Panc1 (cell line): ENCODE results near the gene DTX3. TPM values are rescaled to one million over a fixed set of nuclear protein-coding genes. Genes with fewer than 3 reads are reported as not detected.

ENCODE experiments used
- ATAC-seq: fragments of 200-7000 bp; cut with Tn5 transposase; 2 replicates; pipeline ENCODE4 v1.9.1; 2020; ENCODE audit warnings: mild to moderate bottlenecking, moderate library complexity
- BruUV-seq: library from RNA; stranded (reverse); fragments of 400-500 nt; replicated peaks from 2 replicates; lab custom pipeline; 2021; lab: Mats Ljungman, UMichigan
- CTCF ChIA-PET: fragments of 300-600 bp; sonication (Branson Sonifier 250); formaldehyde crosslinking; loops from one replicate; lab custom pipeline; 2022; ENCODE audit warnings: antibody characterized with exemption; lab: Charles Lee
- POLR2A ChIA-PET: fragments of 300-600 bp; sonication (Branson Sonifier 250); formaldehyde crosslinking; loops from one replicate; lab custom pipeline; 2022; ENCODE audit warnings: antibody characterized with exemption; lab: Charles Lee
- DNase-seq: peaks from one replicate; pipeline ENCODE4 v3.0.0-alpha.2; 2010; ENCODE audit warnings: low read depth, low spot score
- H3K27ac ChIP-seq: 2 replicates; pipeline ENCODE4 v1.5.1; 2011; ENCODE audit warnings: mild to moderate bottlenecking, low read length, inconsistent platforms
- H3K27me3 ChIP-seq: fragments of 200-500 bp; sonication (Bioruptor generic); 2 replicates; pipeline ENCODE4 v1.6.0; 2014; ENCODE audit warnings: low read length, inconsistent platforms; ENCODE audit not compliant: control insufficient read depth, insufficient read depth
- H3K36me3 ChIP-seq: fragments of 200-500 bp; sonication (Bioruptor generic); 2 replicates; pipeline ENCODE4 v1.5.1; 2014; ENCODE audit warnings: inconsistent platforms, mild to moderate bottlenecking, low read length, moderate library complexity; ENCODE audit not compliant: control insufficient read depth, insufficient read depth
- H3K4me1 ChIP-seq: 2 replicates; pipeline ENCODE4 v1.5.1; 2011; ENCODE audit warnings: inconsistent platforms, mild to moderate bottlenecking, low read length, moderate library complexity; ENCODE audit not compliant: control insufficient read depth, insufficient read depth
- H3K4me3 ChIP-seq, 2 experiments: 2 replicates each; pipeline ENCODE4 v1.5.1; 2011 to 2012; ENCODE audit warnings: low read depth in 2 of 2, low read length in 2 of 2, mild to moderate bottlenecking in 2 of 2, inconsistent platforms in 1 of 2, moderate library complexity in 1 of 2
- H3K9me3 ChIP-seq: fragments of 200-500 bp; sonication (Bioruptor generic); 2 replicates; pipeline ENCODE4 v1.5.1; 2014; ENCODE audit warnings: low read depth, mild to moderate bottlenecking, inconsistent platforms, low read length, moderate library complexity; ENCODE audit not compliant: control insufficient read depth, insufficient read depth
- CTCF ChIP-seq: fragments of 450-650 bp; IDR thresholded peaks from 2 replicates; pipeline ENCODE4 v1.5.1; 2017; ENCODE audit warnings: mild to moderate bottlenecking
- POLR2AphosphoS5 ChIP-seq: IDR thresholded peaks from 2 replicates; pipeline ENCODE4 v1.6.1; 2012; ENCODE audit warnings: mild to moderate bottlenecking, low read depth, low read length, moderate library complexity
- REST ChIP-seq, 2 experiments: IDR thresholded peaks; 2 replicates each; pipeline ENCODE4 v1.6.1; 2011 to 2012; ENCODE audit warnings: low read depth in 2 of 2, control low read depth in 1 of 2, low read length in 1 of 2, mild to moderate bottlenecking in 1 of 2, moderate library complexity in 1 of 2; ENCODE audit not compliant: insufficient read depth in 1 of 2
- SIN3A ChIP-seq: IDR thresholded peaks from 2 replicates; pipeline ENCODE4 v1.6.1; 2012; ENCODE audit warnings: low read depth, mild to moderate bottlenecking, low read length, moderate library complexity, borderline replicate concordance; ENCODE audit not compliant: insufficient read depth
- TCF7L2 ChIP-seq: IDR thresholded peaks from 2 replicates; pipeline ENCODE4 v1.6.1; 2011; ENCODE audit warnings: mild to moderate bottlenecking, low read depth, low read length, inconsistent platforms
- in situ Hi-C: cut with HindIII; loops from 2 replicates; pipeline ENCODE4 v1.10.0; 2016; ENCODE audit warnings: low sequenced_read_pairs, low pct_unique_long_range_greater_than_20kb
- intact Hi-C: fragments of 100-400 bp; cut with micrococcal nuclease; formaldehyde crosslinking; loops from one replicate; pipeline ENCODE4 v1.10.0; 2022; ENCODE audit not compliant: unreplicated experiment
- total RNA-seq: library from RNA; stranded (reverse); gene quantifications from one replicate; pipeline ENCODE4 v1.2.1, GENCODE V29; 2021; ENCODE audit not compliant: unreplicated experiment

The DTX3 gene
- total RNA-seq, 1 experiment from 2014 or later, result 37.8 TPM

GRCh38 chr12:57638096-57638495, 33.5 kb downstream of the DTX3 start:
- Histone ChIP-seq H3K4me3 (no peak overlapping the region), H3K27ac (no peak overlapping the region), H3K27me3 (no peaks in the 10 kb centered on the region; the same call in 1 of the 2 replicates), H3K4me1 (peaks cover 5% of the 10 kb centered on the region), H3K36me3 (no peaks in the 10 kb centered on the region), H3K9me3 (no peaks in the 10 kb centered on the region)
- ChIA-PET CTCF (interaction anchor here (0.6 to 0.7 kb wide), 2 partner anchors 133 to 156 kb away, joined by 3 read pairs; no protein-coding TSS in a partner anchor), POLR2A (interaction anchor here (0.6 kb wide), 1 partner anchor 152 kb away, joined by 5 read pairs; no protein-coding TSS in a partner anchor)
- in situ Hi-C loops, result no loop called here
- no TSS peak for BruUV-seq
- TF ChIP-seq CTCF (no peak), SIN3A (no peak), TCF7L2 (no peak), POLR2AphosphoS5 (no peak), REST (IDR thresholded peaks at IDR 0.05; ENCODE audit: insufficient read depth in 1 of 2, low read depth in 2 of 2, low read length in 1 of 2) (no peak)
- no peak for ATAC-seq
- no peak for DNase-seq
- intact Hi-C loops, result no loop called here

- 0 out of 2 replicates have a peak, but pooled peaks cover 2% of the 10 kb centered on the region for H3K9me3 ChIP-seq
- no peak for DNase-seq
- no peak for ATAC-seq
- intact Hi-C loops, result no loop called here
- POLR2A ChIA-PET, result no interaction called here
- no peaks in the 10 kb centered on the region; the same call in 1 of the 2 replicates for H3K27me3 ChIP-seq
- no peak overlapping the region for H3K4me3 ChIP-seq
- no peaks in the 10 kb centered on the region for H3K4me1 ChIP-seq
- no peak overlapping the region for H3K27ac ChIP-seq
- TF ChIP-seq TCF7L2, result no peak
- TF ChIP-seq SIN3A, result no peak
- no peak for TF ChIP-seq POLR2AphosphoS5
- TF ChIP-seq CTCF, result no peak
- TF ChIP-seq REST (IDR thresholded peaks at IDR 0.05; ENCODE audit: insufficient read depth in 1 of 2, low read depth in 2 of 2, low read length in 1 of 2), result no peak
- in situ Hi-C loops, result no loop called here
- no TSS peak for BruUV-seq
- H3K36me3 ChIP-seq, result no peaks in the 10 kb centered on the region
- CTCF ChIA-PET, result interaction anchor here (0.6 kb wide), 1 partner anchor 60 kb away, joined by 3 read pairs; no protein-coding TSS in a partner anchor
These were observed 35.8 kb downstream of the DTX3 start for GRCh38 chr12:57640175-57641042.
